ENCODE results near the gene FAM131B.

The FAM131B gene

GRCh38 chr7:143396625-143397556 lies 34.4 kb upstream of the FAM131B start:
- TF ChIP-seq CTCF (IDR thresholded peaks at IDR 0.05), result no peak
- TF ChIP-seq ZFX (IDR thresholded peaks at IDR 0.05; ENCODE audit: borderline replicate concordance), result no peak
- no peak overlapping the region for H3K27ac ChIP-seq

GRCh38 chr7:143396182-143396581 lies 33.7 kb upstream of the FAM131B start:
- no peak overlapping the region for H3K27ac ChIP-seq
- TF ChIP-seq ZFX (IDR thresholded peaks at IDR 0.05; ENCODE audit: borderline replicate concordance) (no peak), CTCF (IDR thresholded peaks at IDR 0.05) (no peak)

- TF ChIP-seq ZFX (IDR thresholded peaks at IDR 0.05; ENCODE audit: borderline replicate concordance), result no peak
- TF ChIP-seq CTCF (IDR thresholded peaks at IDR 0.05), result no peak
- no peak overlapping the region for H3K27ac ChIP-seq
Observed at GRCh38 chr7:143395187-143396149, 33.0 kb upstream of the FAM131B start.

GRCh38 chr7:143394777-143395176 lies 32.3 kb upstream of the FAM131B start:
- TF ChIP-seq ZFX (IDR thresholded peaks at IDR 0.05; ENCODE audit: borderline replicate concordance), result no peak
- TF ChIP-seq CTCF (IDR thresholded peaks at IDR 0.05), result no peak
- no peak overlapping the region for H3K27ac ChIP-seq

- no peak for TF ChIP-seq CTCF (IDR thresholded peaks at IDR 0.05)
- TF ChIP-seq ZFX (IDR thresholded peaks at IDR 0.05; ENCODE audit: borderline replicate concordance), result no peak
- no peak overlapping the region for H3K27ac ChIP-seq
Observed at GRCh38 chr7:143394068-143394467, 31.6 kb upstream of the FAM131B start.

- no peak overlapping the region for H3K27ac ChIP-seq
- no peak for TF ChIP-seq CTCF (IDR thresholded peaks at IDR 0.05)
- no peak for TF ChIP-seq ZFX (IDR thresholded peaks at IDR 0.05; ENCODE audit: borderline replicate concordance)
Observed at GRCh38 chr7:143393267-143394041, 30.9 kb upstream of the FAM131B start.
